HG03432 (cell line): ENCODE measurements around the gene HHIP.

Experiments
- ATAC-seq: cut with Tn5 transposase; IDR thresholded peaks from one replicate; pipeline ENCODE4 v1.9.1; 2021; ENCODE audit warnings: mild to moderate bottlenecking, moderate library complexity; ENCODE audit not compliant: unreplicated experiment

The HHIP gene

DNA sequence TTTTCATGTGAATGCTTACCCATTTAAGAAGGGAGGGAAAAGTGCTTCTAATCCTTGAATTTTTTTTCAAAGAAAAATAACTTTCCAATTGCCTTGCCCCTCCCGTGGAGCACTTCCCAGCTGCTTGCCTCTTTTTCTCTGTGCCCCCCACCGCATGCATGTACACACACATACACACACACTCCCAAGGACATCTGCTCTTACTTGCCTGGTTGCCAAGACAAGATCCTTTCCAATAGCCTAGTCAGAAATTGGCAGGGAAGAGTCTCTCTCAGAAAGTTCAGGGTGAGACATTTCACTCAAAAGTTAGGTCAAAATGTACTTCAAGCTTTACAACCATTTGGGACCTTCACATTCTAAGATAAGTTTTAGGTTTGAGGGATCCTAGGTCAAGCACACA is 10.9 kb downstream of the HHIP start:
- no peak for ATAC-seq

DNA sequence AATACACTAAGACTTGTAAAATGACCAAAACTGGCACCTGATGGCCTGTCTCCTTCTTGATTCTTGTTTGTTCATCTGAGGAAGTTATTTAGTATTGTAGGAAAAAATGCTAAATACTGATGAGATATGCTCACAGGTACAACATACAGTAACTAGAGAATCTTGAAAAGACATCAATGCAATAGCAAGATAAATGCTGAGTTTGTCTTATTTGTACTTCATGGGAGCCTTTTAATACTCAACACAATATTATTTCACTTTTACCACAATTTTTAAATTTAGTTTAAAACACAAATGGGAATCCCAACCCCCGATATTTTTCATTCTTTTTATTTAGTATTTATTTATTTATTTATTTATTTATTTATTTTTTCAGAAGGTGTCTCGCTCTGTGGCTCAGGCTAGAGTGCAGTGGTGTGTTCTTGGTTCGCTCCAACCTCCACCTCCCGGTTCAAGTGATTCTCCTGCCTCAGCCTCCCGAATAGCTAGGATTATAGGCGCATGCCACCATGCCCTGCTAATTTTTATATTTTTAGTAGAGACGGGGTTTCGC is 12.1 kb downstream of the HHIP start:
- no peak for ATAC-seq

DNA sequence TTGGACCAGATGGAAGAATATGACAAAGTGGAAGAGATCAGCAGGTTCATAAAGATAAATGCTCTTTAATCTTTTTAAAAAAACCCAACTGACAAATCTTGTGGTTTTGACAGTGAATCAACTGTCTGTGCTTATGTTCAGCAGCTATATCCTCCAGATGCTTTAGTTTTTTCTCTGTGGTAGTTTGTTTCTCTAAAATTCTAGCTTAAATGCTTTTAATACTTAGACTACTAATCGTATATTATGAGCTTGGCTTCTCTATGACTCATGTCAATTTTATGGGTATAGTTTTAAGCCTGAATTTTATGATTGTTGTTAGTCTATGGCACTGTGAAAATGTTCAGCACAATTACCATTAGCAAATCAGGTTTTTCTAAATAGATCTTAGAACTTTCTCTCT is 12.9 kb downstream of the HHIP start:
- no peak for ATAC-seq

DNA sequence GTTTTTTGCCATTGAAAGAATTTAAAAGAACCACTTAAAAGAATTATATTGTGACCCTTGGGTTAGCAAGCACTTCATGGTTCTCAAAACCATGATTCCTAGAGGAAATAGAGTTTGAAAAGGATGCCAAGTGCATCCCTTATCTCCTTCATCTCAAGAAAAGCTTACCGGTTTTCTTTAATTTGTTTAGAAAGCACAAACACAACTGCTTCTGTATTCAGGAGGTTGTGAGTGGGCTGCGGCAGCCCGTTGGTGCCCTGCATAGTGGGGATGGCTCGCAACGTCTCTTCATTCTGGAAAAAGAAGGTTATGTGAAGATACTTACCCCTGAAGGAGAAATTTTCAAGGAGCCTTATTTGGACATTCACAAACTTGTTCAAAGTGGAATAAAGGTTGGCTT is 13.5 kb downstream of the HHIP start:
- ATAC-seq, result no peak

DNA sequence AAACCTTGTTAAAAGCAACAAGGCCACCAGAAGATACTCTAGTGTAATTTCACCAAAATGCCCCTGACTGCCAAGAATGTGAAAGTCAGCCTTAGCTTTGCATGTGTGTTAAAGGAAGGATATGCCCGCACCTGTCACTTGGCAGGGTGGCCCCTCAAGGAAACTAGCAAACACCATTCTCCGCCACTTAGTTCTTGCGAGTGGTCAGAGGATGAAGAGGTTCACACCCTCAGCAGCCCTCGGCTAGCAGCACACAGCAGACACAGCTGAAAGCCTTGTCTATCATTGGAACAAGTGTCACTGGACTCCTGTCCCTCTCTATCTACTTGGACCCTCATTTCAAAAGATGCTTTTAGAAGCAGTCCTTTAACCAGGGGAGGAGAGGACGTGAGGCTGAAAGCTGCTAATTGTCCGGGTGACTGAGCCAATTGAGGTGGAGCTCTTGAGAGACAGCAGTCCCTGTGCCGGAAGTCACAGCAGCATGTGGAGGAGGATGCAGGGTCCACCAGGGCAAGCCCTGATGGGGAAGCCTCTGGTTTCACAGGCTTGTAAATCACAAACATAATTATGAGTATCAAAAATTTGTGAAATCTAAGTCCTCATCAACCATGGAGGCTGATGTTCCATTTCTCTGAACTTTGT is 18.0 kb downstream of the HHIP start:
- no peak for ATAC-seq

DNA sequence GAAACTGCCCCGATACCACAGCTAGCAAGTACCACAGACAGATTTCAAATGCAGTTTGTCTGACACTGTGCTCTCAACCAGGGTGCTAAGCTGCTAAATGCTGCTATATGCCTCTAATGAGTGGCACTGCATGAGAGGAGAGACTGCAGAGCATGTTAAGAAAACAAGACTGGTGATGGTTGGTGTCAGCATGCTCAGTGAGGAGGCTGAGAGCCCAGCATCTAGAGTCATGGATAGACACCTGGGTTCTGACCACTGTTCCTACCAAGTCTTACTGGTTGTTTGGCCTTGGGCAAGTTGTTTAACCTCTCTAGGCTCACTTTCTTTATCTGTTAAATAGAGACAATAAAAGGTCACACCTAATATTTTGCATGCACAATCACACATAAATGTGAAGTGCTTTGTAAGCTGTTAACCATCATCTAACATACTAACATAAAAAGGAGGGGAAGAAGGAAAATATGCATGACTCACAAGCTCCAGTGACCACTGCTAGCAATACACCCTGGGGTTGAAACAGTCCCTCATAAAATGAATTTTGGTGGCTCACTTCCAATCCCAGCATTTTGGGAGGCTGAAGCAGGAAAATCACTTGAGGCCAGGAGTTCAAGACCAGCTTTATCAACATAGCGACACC is 20.7 kb downstream of the HHIP start:
- no peak for ATAC-seq

DNA sequence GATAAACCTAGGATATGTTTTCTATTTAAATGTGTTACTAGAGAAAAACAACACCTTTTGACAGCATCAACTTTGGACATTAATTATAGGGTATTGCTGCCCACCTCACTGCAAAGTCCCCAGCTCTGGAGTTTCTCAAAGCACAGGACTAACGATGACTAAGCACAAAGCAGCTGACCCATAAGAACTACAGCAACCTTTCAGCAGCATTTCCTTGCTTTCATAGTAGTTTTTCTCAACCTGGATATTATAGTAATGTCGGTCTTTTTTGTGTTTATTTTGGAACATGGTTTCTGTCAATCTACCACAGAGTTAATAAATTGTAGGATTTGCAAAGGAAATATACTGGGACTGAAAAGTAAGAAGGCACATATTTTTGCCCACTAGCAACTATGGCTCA is 21.5 kb downstream of the HHIP start:
- ATAC-seq, result no peak

DNA sequence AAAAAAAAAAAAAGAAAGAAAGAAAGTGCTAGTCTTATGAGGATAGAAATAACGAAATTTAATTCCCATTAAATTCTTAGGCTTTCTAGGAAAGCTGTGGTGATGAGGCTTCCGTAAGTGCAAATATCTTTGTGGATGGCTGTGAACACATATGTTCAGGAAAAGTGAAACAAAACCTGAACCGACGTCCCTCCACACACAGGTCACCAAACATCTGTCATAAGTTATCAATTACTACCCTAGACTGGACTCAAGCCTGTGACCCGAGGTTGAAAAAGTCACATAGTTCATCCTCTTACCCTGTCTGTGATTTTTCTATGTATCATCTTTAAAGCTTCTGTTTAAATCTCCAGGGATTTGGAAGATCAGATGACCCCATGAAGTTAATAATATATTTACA is 24.8 kb downstream of the HHIP start:
- ATAC-seq, result no peak

DNA sequence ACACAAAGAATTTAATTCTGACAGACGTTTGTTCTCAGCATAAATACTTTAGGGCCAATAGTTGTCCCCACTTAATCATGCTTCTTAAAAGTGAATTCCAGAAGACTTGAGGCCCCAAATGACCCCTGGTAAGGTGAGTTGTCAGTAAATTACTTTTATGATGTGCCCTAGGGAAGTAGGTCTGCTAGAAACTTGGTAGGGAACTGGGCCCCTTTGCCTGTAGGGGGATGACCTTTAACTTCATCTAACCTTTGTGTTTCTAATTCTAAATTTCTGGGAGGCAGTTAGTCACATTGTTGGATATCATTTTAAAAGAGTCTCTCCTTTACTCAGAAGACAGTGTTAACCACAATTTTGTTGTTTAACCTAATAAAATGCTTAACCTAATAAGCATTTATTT is 28.8 kb downstream of the HHIP start:
- no peak for ATAC-seq

DNA sequence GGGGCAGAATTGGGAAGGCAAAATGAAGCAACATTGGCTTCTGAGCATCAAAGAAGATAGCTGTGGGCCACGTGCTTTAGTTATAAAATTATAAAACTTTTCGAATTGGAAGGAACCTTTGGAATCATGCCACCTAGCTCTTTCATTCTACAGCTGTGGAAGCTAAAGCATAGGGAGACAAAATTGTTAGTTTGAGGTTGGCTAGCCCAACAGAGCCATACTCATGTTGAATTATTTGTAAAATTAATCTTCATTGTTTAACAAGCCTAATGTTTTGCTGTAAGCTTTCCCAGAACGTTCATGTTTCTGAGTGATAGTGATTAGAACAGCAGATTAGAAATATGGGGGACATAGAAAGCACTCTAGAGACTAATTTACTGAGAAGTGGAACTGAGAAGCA is 35.9 kb downstream of the HHIP start:
- no peak for ATAC-seq

DNA sequence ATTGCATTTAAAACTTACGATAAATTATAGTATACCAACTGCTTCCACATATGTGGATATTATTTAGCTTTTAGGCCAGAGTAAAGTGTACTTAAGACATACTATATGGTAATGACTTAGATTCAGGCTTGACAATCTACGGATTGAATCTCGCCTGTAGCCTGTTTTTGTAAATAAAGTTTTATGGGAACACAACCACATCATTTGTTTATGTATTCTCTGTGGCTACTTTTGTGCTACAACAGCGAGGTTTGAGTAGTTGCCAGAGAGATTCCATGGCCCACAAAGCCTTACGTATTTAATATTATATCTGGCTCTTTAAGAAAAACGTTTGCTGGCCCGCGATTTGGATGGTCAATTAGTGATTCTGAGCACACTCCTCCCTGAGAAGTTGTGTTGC is 37.6 kb downstream of the HHIP start:
- ATAC-seq, result no peak

DNA sequence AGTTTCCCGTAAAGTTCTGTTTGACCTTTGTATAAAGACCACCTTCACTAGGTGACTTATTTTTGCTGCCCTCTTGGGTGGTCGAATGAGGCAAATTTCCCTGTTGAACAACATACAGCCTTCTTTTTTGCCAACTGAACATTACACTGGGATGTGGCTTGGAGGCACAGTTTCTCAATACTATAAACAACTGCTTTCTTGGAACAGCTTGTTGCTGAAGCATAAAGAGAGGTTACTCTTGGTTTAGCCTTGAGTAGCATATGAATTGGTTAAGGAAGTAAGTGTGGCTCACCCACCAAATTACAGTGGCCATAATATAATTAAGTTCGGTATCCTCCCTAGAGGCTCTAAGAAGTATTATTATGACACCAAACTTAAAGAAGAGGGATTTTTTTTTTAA is 40.0 kb downstream of the HHIP start:
- ATAC-seq, result no peak

DNA sequence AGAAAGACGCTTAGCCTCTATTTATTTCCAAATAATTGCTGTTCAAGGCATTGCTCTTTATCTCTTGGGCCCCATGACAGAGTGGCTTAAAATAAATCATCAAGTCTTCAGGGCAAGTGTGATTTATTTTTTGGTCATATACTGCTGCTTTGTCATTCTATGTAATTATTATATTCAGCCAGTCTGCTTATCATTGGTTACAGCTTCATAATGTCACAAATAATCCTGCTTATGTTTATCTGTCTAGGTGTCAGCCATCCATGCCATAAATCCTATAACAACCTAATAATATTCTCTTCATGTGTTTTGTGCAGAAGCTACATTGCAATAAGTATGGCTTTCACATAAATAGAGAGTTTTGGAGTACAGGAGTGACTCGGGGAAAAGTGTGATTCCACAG is 41.0 kb downstream of the HHIP start:
- no peak for ATAC-seq

DNA sequence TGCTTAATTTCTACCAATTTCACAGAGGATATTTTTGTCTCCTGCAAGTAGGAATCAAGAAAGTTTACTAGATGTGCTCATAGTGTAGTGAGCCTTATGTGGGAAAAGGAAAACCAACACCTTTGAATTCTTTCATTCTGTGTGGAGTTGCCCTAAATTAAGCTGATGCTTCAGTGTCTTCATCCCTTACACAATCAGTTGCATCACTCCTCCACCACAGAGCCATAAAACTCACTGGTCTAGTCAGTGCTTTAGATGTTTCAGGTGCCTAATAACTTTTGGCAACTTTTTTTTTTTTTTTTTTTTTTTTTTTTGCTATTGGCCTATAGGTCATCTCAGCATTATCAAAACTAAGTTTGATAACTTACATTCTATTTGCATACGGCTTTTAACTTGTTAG is 41.5 kb downstream of the HHIP start:
- no peak for ATAC-seq

DNA sequence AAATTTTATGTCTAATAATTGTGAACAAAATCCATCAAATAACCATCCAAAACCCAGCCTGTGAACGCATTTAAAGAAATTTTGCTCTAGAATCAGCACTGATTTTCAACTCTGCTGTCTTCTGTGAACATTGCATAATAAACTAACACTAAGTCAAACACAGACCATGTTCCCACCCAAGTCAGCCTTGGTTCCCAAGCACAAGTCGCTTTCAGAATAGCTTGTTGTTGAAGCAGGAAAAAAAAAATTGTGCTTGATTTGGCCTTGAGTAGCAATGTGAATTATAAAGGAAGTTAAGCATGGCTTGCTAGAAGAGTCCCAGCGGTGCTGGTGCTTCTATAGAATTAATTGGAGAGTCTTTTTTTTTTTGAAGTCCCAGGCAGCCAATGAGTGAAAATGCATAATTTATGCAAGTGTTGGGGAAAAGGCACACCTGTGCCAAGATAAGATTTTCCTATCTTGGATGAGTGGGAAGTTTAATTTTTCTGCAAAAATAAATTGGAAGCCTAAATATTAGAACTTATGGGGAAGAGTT is 42.1 kb downstream of the HHIP start:
- ATAC-seq, result no peak

DNA sequence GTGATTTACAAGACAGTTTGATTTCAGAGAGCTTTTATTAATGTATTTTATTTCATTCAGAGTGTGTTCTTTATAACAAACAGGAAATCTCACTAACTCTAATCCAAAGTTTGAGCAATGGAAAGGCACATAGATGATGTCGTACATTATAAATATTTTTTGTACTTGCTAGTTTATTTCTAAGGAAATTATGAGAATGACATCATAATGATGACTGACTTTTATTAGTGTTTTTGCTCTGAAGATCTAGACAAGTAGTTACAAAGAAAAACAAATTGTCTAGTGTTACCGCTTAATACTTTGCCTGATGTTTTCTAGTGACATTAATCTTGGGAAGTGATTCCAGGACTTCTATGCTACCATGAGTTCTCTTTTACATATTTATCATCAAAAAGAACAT is 43.2 kb downstream of the HHIP start:
- no peak for ATAC-seq

DNA sequence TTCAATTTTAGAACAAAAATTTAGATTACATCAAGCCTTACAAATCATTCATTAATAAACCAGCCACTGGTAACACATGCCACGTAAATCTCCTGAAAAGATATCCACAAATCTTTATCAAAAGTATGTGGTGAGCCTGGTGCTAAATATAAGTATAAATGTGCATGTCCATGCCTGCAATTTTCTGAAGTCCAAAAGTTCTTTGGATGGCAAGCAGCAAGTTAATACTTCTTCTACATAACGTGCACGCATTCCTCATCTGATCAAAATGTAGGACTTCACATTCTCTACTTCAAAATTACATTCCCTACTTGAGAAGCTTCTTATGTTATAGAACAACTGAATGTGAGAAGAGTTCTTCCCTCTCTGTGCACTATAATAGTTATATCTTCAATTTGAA is 49.8 kb downstream of the HHIP start:
- ATAC-seq, result no peak

DNA sequence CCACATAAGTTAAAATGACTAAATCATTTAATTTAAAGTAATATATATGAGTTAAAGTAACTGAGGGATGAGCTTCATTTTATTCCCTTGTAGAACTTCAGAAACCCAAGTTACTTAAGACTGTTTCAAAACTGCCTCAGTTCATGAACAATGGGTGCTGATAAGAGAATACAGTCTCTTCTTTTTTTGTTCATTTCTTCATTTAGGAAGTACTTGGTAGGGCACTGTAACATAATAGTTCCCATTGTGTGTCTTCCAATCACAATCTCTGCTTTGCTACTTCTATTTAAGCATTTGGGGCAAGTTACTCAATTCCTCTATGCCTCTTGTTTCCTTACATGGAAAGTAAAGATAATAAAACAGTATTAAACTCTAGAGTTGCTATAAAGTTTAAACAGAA is 50.4 kb downstream of the HHIP start:
- no peak for ATAC-seq

DNA sequence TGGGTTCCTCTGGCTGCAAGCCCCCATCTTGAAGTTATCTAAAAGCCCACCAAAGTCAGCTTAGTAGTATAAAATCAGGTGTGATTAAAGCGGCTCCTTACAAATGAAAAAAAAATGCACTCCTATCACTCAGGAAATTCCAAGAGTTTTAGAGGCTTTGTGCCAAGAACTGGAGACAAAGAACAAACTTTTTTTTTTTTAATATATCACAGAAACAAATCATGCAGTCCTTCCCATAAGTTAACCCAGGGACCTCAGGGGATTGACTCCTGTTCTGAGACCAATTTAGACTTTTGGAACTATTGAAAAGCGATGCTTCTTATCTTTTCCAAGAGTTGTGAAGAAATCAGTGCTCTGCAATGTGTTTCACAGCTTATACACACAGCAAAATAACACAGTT is 53.6 kb downstream of the HHIP start:
- no peak for ATAC-seq

DNA sequence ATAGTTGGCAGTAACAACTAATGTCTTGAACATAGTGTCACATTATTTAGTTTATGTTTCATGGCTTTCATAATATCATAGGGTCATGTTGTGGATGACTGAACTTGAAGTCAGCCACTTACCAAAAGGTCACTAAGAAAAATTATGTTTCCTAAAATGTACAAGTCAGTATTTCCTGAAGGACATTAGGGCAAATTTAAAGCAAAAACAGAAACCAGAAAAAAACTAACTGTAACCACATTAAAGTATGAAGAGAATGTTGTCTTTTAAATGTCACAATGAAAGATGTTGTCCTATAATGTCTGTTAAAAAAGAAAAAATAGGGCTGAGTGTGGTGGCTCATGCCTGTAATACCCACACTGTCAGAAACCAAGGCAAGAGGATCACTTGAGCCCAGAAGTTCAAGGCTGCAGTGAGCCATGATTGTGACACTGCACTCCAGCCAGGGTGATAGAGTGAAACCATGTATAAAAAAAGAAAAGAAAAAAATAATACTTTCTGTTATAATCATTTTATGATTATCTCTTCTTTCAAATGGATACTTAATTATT is 55.8 kb downstream of the HHIP start:
- ATAC-seq, result no peak

DNA sequence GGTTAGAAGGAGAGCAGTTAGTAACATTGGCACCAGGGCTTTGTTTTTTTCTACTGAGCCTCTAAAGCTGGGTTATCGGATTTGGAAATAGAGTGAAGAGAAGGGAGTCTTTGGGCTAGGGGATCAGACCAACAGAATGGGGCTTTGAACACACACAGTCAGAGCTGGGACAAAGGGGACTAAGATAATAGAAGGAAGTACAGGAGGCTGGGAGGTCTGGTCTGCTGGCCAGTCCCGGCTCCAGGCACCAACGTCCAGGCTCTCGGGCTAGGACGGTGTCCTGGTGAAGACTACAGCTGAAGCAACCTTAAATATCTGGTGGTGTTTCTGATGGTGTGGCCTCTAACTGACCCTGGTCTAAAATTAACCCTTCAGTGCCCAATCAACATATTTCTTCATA is 57.5 kb downstream of the HHIP start:
- no peak for ATAC-seq
